GM12873 (cell line): ENCODE results near the gene OPN1LW.

Experiments
- CTCF ChIP-seq: IDR thresholded peaks from 2 replicates; pipeline ENCODE4 v1.5.1; 2012; ENCODE audit warnings: low read depth, mild to moderate bottlenecking, moderate library complexity, low read length, control low read depth; ENCODE audit not compliant: insufficient read depth; ENCODE audit errors: missing control alignments

Gene OPN1LW

GRCh38 chrX:154121207-154121606 lies 22.8 kb upstream of the OPN1LW start:
- no peak for TF ChIP-seq CTCF

- no peak for TF ChIP-seq CTCF
Observed at GRCh38 chrX:154121961-154122360, 22.1 kb upstream of the OPN1LW start.

- no peak for TF ChIP-seq CTCF
Observed at GRCh38 chrX:154123241-154124219, 20.5 kb upstream of the OPN1LW start.

- no peak for TF ChIP-seq CTCF
Observed at GRCh38 chrX:154125391-154126040, 18.5 kb upstream of the OPN1LW start.

- TF ChIP-seq CTCF: no peak
Observed at GRCh38 chrX:154126101-154126500, 17.9 kb upstream of the OPN1LW start.

- no peak for TF ChIP-seq CTCF
Observed at GRCh38 chrX:154131955-154132354, 12.1 kb upstream of the OPN1LW start.

- TF ChIP-seq CTCF: no peak
Observed at GRCh38 chrX:154132366-154132765, 11.7 kb upstream of the OPN1LW start.
